T-cell (primary cell): ENCODE results near the gene GALNT14. TPM values are rescaled to one million over a fixed set of nuclear protein-coding genes. Genes with fewer than 3 reads are reported as not detected.

Source experiments
- ATAC-seq, 4 experiments: fragments of 200-7000 bp in 3 of 4; fragments of 150-1000 bp in 1 of 4; cut with Tn5 transposase; replicated peaks in 1 of 4; 1 replicate in 3 of 4; 2 replicates in 1 of 4; pipeline ENCODE4 v1.10.0; 2021; ENCODE audit warnings: moderate library complexity in 3 of 4, mild to moderate bottlenecking in 2 of 4, moderate number of reproducible peaks in 1 of 4
- CTCF ChIA-PET, 2 donors: fragments of 300-600 bp; sonication (Branson Sonifier 250); formaldehyde crosslinking; loops; one replicate each; lab custom pipeline; 2022; ENCODE audit warnings: antibody characterized with exemption in 2 of 2; lab: Charles Lee
- POLR2A ChIA-PET, 2 donors: fragments of 300-600 bp; sonication (Branson Sonifier 250); formaldehyde crosslinking; loops; one replicate each; lab custom pipeline; 2022; ENCODE audit warnings: antibody characterized with exemption in 2 of 2; lab: Charles Lee
- DNase-seq, 35 experiments: peaks; one replicate each; pipeline versions ENCODE4 v3.0.0 to v3.0.0-alpha.2; 2013 to 2023
- H3K27ac ChIP-seq: one replicate; pipeline ENCODE4 v1.5.1; 2013; ENCODE audit warnings: low read length
- H3K27me3 ChIP-seq, 2 experiments: replicated peaks in 1 of 2; 1 replicate in 1 of 2; 2 replicates in 1 of 2; pipeline versions ENCODE4 v1.6.1 to v1.7.0; 2013; ENCODE audit warnings: low read length in 1 of 2, mixed read lengths in 1 of 2; ENCODE audit not compliant: control insufficient read depth in 2 of 2, insufficient read depth in 2 of 2; ENCODE audit errors: extremely low read depth in 1 of 2
- H3K36me3 ChIP-seq, 2 donors: 1 replicate in 1 of 2; 2 replicates in 1 of 2; pipeline versions ENCODE4 v1.6.1 to v1.7.0; 2013; ENCODE audit warnings: low read length in 1 of 2; ENCODE audit not compliant: control insufficient read depth in 2 of 2, insufficient read depth in 1 of 2; ENCODE audit errors: extremely low read depth in 1 of 2
- H3K4me1 ChIP-seq, 2 experiments: 1 replicate in 1 of 2; 2 replicates in 1 of 2; pipeline versions ENCODE4 v1.6.1 to v1.7.0; 2013; ENCODE audit warnings: low read length in 2 of 2, mixed read lengths in 1 of 2; ENCODE audit not compliant: insufficient read depth in 2 of 2, control insufficient read depth in 1 of 2; ENCODE audit errors: extremely low read depth in 1 of 2
- H3K4me3 ChIP-seq, 2 donors: 1 replicate in 1 of 2; 2 replicates in 1 of 2; pipeline versions ENCODE4 v1.5.1 to v1.7.0; 2013; ENCODE audit warnings: mild to moderate bottlenecking in 2 of 2, low read length in 1 of 2, moderate library complexity in 1 of 2; ENCODE audit not compliant: control insufficient read depth in 1 of 2; ENCODE audit errors: extremely low read depth in 1 of 2
- H3K9me3 ChIP-seq: 2 replicates; pipeline ENCODE4 v1.7.0; 2013
- H3K27ac Mint-ChIP-seq, 2 donors: one replicate each; pipeline ENCODE4 v1.8.0; 2020 to 2021; ENCODE audit warnings: mild to moderate bottlenecking in 2 of 2, mixed read lengths in 2 of 2
- H3K27me3 Mint-ChIP-seq, 2 donors: one replicate each; pipeline ENCODE4 v1.8.0; 2021 to 2022; ENCODE audit warnings: mixed read lengths in 2 of 2
- H3K36me3 Mint-ChIP-seq: one replicate; pipeline ENCODE4 v1.8.0; 2021; ENCODE audit warnings: mixed read lengths
- H3K4me1 Mint-ChIP-seq, 3 donors: one replicate each; pipeline ENCODE4 v1.8.0; 2020 to 2022; ENCODE audit warnings: mixed read lengths in 3 of 3, mild to moderate bottlenecking in 1 of 3
- H3K4me3 Mint-ChIP-seq, 3 donors: one replicate each; pipeline ENCODE4 v1.8.0; 2020 to 2022; ENCODE audit warnings: mild to moderate bottlenecking in 3 of 3, mixed read lengths in 3 of 3, moderate library complexity in 3 of 3
- H3K9me3 Mint-ChIP-seq, 3 donors: one replicate each; pipeline ENCODE4 v1.8.0; 2020 to 2022; ENCODE audit warnings: mixed read lengths in 3 of 3
- WGBS: methylation state at CpG from one replicate; pipeline ENCODE4 v1.1.5; 2013; ENCODE audit warnings: missing lambda C conversion rate; ENCODE audit not compliant: insufficient coverage; 5-methylcytosine and 5-hydroxymethylcytosine counted together
- total RNA-seq, 35 experiments: library from RNA in 6 of 35; stranded (reverse) in 6 of 35; fragments of 120-200 nt in 1 of 35; gene quantifications; one replicate each; pipeline versions ENCODE4 v1.2.1 to v1.2.4 and lab custom pipeline; 2013 to 2026

The GALNT14 gene
- total RNA-seq, 5 donors from 2014 or later (not counting 1 experiment from before 2014, with no cell fraction given): 0.29 to 0.38 TPM; not detected in 3

DNA sequence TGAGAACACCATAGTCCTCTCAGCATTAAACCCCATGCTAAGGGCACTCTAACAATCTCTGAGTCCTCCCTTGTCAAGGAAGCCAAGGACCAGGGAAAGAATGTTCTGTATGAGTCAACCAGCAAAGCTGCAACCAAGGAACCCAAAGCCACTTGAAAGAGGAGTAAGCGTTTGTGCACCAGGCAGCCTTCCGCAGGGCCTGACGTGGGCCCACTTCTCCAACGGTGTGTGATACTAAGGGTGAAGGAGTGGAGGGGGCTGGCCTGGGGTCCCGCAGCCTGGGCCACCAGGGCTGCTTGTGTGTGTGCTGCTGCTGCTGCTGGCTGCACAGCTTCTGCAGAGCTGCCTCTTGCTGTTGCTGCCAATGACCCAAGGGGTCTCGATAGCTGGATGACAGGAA lies 30.1 kb upstream of the GALNT14 start:
- H3K27ac ChIP-seq: no peak overlapping the region
- no peaks in the 10 kb centered on the region for H3K9me3 ChIP-seq
- H3K4me3 ChIP-seq: no peak overlapping the region
- DNase-seq (no peak), ATAC-seq (no peak)
- Mint-ChIP-seq H3K4me1 (peaks cover 6 to 7% (median 6%) of the 10 kb centered on the region in 3 donors), H3K27ac (no peak overlapping the region), H3K4me3 (no peak overlapping the region), H3K27me3 (peaks cover 0 to 3% of the 10 kb centered on the region in 2 donors), H3K9me3 (no peaks in the 10 kb centered on the region), H3K36me3 (no peaks in the 10 kb centered on the region)
- H3K4me1 ChIP-seq: no peaks in the 10 kb centered on the region
- 47% methylated on average over 6 of the region's 6 CpGs for WGBS
- no peaks in the 10 kb centered on the region for H3K36me3 ChIP-seq
- H3K27me3 ChIP-seq: peaks cover 0 to 4% of the 10 kb centered on the region in 2 experiments
- CTCF ChIA-PET: interaction anchor here in 1 of 2 donors (0.7 kb wide), 1 partner anchor 10 kb away, joined by 4 read pairs; no protein-coding TSS in a partner anchor
- POLR2A ChIA-PET: no interaction called here

DNA sequence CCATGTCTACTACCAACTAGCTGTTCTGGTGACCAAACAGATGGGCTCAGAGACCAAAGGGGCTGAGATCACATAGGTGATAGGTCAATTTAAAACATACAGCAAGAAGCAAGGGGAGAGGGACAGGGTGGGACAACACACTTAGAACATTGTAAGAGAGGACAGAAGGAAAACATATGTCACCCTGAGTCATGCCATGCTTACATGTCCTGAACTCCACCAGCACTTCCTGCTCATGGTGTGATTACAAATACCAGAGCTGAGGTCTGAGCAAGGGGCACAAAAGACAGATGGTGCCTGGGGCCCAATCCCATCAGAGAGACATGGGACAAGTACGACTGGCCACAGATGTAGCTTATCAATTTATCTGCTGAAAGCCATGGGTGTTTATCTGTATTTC lies 28.7 kb upstream of the GALNT14 start:
- H3K27me3 ChIP-seq: peaks cover 0 to 4% of the 10 kb centered on the region in 2 experiments
- ChIA-PET POLR2A (no interaction called here), CTCF (no interaction called here)
- ATAC-seq (no peak), DNase-seq (no peak)
- H3K9me3 Mint-ChIP-seq: no peaks in the 10 kb centered on the region
- H3K36me3 ChIP-seq: no peaks in the 10 kb centered on the region
- H3K4me1 ChIP-seq: no peaks in the 10 kb centered on the region
- peaks cover 0 to 3% of the 10 kb centered on the region in 2 donors for H3K27me3 Mint-ChIP-seq
- peaks cover 6 to 7% (median 6%) of the 10 kb centered on the region in 3 donors for H3K4me1 Mint-ChIP-seq
- H3K27ac Mint-ChIP-seq: no peak overlapping the region
- no CpG with 5 or more reads among the region's 1 CpG for WGBS
- no peaks in the 10 kb centered on the region for H3K9me3 ChIP-seq
- no peaks in the 10 kb centered on the region for H3K36me3 Mint-ChIP-seq
- H3K4me3 Mint-ChIP-seq: no peak overlapping the region
- H3K4me3 ChIP-seq: no peak overlapping the region
- H3K27ac ChIP-seq: no peak overlapping the region

DNA sequence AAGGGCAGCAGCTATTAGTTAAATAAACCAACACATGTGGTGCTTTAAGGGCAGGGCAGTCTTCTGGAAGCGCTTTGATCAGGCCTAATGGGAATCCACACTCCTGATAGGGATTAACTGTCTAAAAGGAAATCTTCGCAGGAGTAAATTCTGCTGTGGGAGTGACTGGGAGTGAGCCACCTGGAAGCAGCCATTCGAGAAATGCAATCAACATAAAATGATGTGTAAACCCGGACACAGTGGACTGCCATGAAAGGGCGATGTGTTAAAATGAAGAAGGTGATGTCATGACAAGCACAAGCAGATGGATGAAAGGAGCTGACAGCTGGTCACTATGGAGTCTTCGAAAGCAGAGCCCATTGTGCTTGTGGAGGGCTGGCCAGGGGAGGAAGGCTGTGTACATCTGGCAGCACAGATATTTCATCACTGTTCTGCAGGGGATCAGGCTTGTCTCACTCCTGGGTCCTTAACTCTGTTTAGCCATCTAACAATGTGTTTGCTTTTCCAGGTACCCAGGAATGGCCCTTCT lies 24.8 kb upstream of the GALNT14 start:
- CTCF ChIA-PET: no interaction called here
- H3K4me3 ChIP-seq: no peak overlapping the region
- no peak overlapping the region for H3K27ac ChIP-seq
- peaks cover 6 to 7% (median 6%) of the 10 kb centered on the region in 3 donors for H3K4me1 Mint-ChIP-seq
- no peaks in the 10 kb centered on the region for H3K36me3 Mint-ChIP-seq
- ATAC-seq (no peak), DNase-seq (no peak)
- POLR2A ChIA-PET: no interaction called here
- no peak overlapping the region for H3K4me3 Mint-ChIP-seq
- H3K27ac Mint-ChIP-seq: no peak overlapping the region
- H3K27me3 Mint-ChIP-seq: peaks cover 0 to 2% of the 10 kb centered on the region in 2 donors
- no peaks in the 10 kb centered on the region for H3K9me3 Mint-ChIP-seq
- 80% methylated on average over 6 of the region's 6 CpGs for WGBS
- H3K36me3 ChIP-seq: no peaks in the 10 kb centered on the region
- no peaks in the 10 kb centered on the region for H3K4me1 ChIP-seq
- no peaks in the 10 kb centered on the region for H3K9me3 ChIP-seq
- no peaks in the 10 kb centered on the region for H3K27me3 ChIP-seq

DNA sequence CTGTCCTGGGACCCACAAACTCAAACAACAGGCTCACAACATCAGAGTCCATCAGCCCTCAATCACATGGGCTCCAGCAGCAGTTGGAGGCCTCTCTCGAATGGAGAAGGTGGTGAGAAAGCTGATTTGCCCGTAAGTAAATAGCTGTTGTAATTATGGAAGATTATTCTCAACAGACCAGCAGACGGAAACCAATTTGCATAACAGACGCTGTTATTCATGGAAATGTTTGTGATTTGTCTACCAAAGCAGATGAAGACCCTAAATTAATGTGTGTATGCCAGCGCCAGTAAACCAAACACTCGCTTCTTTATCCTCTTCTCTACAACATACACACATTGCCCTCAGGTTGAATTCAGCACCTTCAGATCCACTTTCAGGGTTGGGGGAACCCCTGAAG lies 23.4 kb upstream of the GALNT14 start:
- whole genome bisulfite sequencing: 71% methylated on average over 2 of the region's 6 CpGs
- H3K4me1 Mint-ChIP-seq: peaks cover 6 to 7% (median 6%) of the 10 kb centered on the region in 3 donors
- no peak overlapping the region for H3K27ac Mint-ChIP-seq
- H3K9me3 ChIP-seq: no peaks in the 10 kb centered on the region
- ChIA-PET POLR2A (no interaction called here), CTCF (no interaction called here)
- no peaks in the 10 kb centered on the region for H3K9me3 Mint-ChIP-seq
- no peak for ATAC-seq
- H3K4me3 Mint-ChIP-seq: no peak overlapping the region
- no peaks in the 10 kb centered on the region for H3K27me3 ChIP-seq
- no peak overlapping the region for H3K27ac ChIP-seq
- peaks cover 0 to 7% of the 10 kb centered on the region in 2 donors for H3K27me3 Mint-ChIP-seq
- DNase-seq: no peak
- no peaks in the 10 kb centered on the region for H3K36me3 ChIP-seq
- H3K4me1 ChIP-seq: no peaks in the 10 kb centered on the region
- H3K4me3 ChIP-seq: no peak overlapping the region
- H3K36me3 Mint-ChIP-seq: no peaks in the 10 kb centered on the region

DNA sequence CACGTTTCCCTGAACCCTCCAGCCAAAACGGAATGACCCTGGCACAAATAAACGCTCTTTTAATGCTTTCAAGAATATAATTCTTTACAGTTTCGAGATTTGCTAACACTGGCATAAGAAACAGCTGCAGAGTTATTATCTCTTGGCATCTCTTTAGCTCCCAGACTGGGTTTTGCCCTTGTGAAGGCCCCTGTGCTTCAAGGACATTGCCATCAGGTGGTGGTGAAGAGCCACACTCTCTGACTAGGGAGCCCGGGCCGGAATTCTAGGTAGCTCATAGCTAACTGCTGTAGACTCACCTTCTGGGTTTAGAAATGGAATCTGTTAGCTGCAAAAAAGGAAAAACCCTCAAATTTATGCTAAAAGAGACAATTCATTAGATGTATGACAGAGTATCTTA lies 13.3 kb upstream of the GALNT14 start:
- no peaks in the 10 kb centered on the region for H3K9me3 Mint-ChIP-seq
- Histone ChIP-seq H3K9me3 (no peaks in the 10 kb centered on the region), H3K27me3 (no peaks in the 10 kb centered on the region), H3K36me3 (no peaks in the 10 kb centered on the region), H3K4me1 (no peaks in the 10 kb centered on the region), H3K27ac (no peak overlapping the region), H3K4me3 (no peak overlapping the region)
- H3K27me3 Mint-ChIP-seq: peaks cover 7 to 12% of the 10 kb centered on the region in 2 donors
- H3K27ac Mint-ChIP-seq: no peak overlapping the region
- DNase-seq (no peak), ATAC-seq (no peak)
- no peak overlapping the region for H3K4me3 Mint-ChIP-seq
- ChIA-PET CTCF (interaction anchor here in 1 of 2 donors (0.7 kb wide), 1 partner anchor 129 kb away, joined by 4 read pairs; no protein-coding TSS in a partner anchor), POLR2A (interaction anchor here in 1 of 2 donors (0.5 kb wide), 1 partner anchor 877 kb away, joined by 3 read pairs; no protein-coding TSS in a partner anchor)
- no peaks in the 10 kb centered on the region for H3K36me3 Mint-ChIP-seq
- no peaks in the 10 kb centered on the region for H3K4me1 Mint-ChIP-seq
- 15% methylated on average over 2 of the region's 6 CpGs for WGBS

DNA sequence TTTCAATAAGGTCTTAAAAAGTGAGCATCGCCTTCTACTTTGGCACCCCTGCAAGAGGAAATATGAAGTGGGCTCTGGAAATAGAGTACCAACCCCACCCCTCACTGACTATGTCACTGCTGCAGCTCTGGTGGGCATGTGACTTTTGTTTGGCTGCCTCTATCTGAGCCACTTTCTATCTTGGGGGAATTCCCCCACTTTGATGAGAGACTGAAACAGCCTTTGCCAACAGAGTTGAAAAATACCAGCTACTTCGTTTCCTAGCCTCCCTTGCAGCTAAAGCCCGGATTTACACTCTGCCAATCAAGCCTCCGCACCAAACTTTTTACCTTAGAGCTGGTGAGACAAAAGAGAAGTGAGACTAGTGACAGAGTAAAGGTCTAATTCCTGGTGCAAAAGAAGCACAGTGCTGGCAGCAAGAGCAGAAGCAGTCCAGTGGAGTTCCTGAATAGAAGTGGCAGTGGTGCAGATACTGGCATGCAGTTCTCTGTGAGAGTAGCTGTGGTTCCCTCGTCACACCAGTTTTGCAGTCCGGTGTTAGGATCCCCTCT lies 12.0 kb upstream of the GALNT14 start:
- no peaks in the 10 kb centered on the region for H3K36me3 ChIP-seq
- DNase-seq (no peak), ATAC-seq (no peak)
- no peak overlapping the region for H3K4me3 ChIP-seq
- no peaks in the 10 kb centered on the region for H3K9me3 Mint-ChIP-seq
- H3K27ac Mint-ChIP-seq: no peak overlapping the region
- H3K4me1 ChIP-seq: no peaks in the 10 kb centered on the region
- WGBS: 93% methylated on average over 2 of the region's 6 CpGs
- no peaks in the 10 kb centered on the region for H3K27me3 ChIP-seq
- H3K4me1 Mint-ChIP-seq: no peaks in the 10 kb centered on the region
- no peaks in the 10 kb centered on the region for H3K36me3 Mint-ChIP-seq
- ChIA-PET POLR2A (no interaction called here), CTCF (interaction anchor here in 1 of 2 donors (0.6 kb wide), 1 partner anchor 17 kb away, joined by 3 read pairs; no protein-coding TSS in a partner anchor)
- no peak overlapping the region for H3K27ac ChIP-seq
- peaks cover 7 to 12% of the 10 kb centered on the region in 2 donors for H3K27me3 Mint-ChIP-seq
- no peaks in the 10 kb centered on the region for H3K9me3 ChIP-seq
- H3K4me3 Mint-ChIP-seq: no peak overlapping the region
